Epidermal melanocyte (primary cell): ENCODE data around the gene ZNF821.
"Not testable (repeated sequence)": the region's sequence is repeated elsewhere in the genome, so short reads cannot be mapped to it uniquely, and the experiment has no call there.

Source experiments
- DNase-seq: peaks from one replicate; pipeline ENCODE4 v3.0.0; 2011; ENCODE audit warnings: low spot score; ENCODE audit not compliant: insufficient read length

ZNF821 gene

GRCh38 chr16:71859762-71860521 is 24.0 kb downstream of the ZNF821 start:
- no peak for DNase-seq

DNA sequence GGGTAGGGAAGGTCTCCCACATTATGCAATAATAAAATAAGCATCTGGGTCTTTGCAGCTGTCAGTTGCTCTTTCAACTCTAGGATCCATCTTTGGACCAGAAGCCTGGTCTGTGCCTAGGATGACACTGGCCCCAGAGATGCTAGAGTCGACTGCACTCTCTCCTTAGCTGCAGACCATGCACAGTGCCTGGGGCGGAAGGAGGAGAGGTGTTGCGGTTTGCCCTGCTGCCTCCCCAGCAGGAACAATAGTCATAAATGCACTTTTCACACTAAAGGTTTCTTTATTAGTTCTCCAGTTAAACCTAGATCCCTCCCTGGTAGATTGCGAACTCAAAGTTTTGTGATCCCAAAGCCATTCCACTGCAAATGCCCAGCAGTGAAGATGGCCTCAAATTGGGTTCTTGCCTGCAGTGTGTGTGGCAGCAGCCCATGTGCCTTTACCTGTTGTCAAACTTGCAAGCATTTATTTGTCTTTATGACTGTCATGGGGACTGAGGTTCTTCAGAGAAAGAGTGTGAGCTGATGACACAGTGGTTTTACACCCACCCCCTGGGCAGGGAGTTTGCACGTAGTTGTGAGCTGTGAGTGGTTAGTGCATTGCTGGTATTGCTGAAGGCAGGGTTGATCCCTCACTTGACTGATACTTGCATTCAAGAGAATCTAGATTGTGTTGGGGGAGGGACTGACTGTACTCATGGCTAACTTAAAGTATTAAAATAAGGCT is 27.9 kb downstream of the ZNF821 start:
- DNase-seq: no peak

DNA sequence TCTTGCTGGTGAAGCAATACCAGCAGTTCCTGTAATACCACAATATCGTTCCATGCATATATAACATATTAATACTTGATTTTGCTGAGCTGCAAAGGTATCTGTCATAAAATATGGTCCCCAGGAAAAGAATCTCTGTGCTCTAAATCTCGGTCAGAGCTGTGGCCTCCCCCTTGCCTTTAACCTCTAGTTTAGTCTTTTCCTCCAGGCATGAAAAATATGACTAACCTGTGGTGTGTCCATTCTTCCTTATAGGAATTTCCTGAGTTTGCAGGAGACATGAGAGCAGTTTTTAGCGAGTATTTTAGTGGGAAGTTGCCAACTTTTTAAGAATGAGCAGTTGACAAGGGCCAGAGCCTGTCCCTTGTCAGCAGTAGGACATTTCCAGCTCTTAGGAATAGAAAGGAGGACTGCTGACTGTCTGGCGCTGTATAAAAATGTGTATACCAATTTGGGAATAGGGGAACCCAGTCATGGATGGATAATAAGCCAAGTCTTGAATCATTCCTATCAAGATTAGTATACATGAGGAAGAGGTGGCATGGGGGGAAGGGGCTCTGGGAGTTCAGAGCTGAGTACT is 29.5 kb downstream of the ZNF821 start:
- DNase-seq: no peak

- DNase-seq: no peak
Measured at GRCh38 chr16:71853413-71853812, 30.6 kb downstream of the ZNF821 start.

- DNase-seq: no peak
Measured at GRCh38 chr16:71852561-71852960, 31.4 kb downstream of the ZNF821 start.

GRCh38 chr16:71852158-71852557 is 31.8 kb downstream of the ZNF821 start:
- no peak for DNase-seq

DNA sequence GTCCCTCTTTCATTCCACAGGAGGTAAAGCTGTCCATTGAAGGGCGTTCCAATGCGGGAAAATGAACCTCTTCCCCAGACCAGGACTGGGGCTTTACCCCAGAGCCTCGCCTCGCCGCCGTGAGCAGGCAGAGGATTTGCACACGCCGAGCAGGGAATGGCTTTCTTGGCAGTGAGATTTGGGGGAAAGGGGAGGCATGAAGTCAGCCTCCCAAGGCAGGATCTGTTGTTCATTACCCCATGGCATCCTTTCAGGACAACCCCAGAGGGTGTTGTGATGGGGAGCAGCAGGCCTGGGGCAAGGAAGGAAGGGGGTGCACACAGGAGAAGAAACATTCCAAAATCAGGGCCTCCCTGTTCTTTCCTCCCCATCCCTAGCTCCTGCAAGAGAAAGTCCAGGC is 32.2 kb downstream of the ZNF821 start:
- no peak for DNase-seq

- DNase-seq: no peak
Measured at GRCh38 chr16:71848622-71849021, 35.4 kb downstream of the ZNF821 start.

- DNase-seq: no peak
Measured at GRCh38 chr16:71847096-71847495, 36.9 kb downstream of the ZNF821 start.

GRCh38 chr16:71846431-71846830 is 37.6 kb downstream of the ZNF821 start:
- DNase-seq: no peak

- DNase-seq: peak; percentile 95
Measured at GRCh38 chr16:71845639-71846430, 38.1 kb downstream of the ZNF821 start, which contains the start of gene ATXN1L. Gene ATXN1L (plus strand): TSS chr16:71845976. CDS start chr16:71849741, 3,765 bp downstream.

DNA sequence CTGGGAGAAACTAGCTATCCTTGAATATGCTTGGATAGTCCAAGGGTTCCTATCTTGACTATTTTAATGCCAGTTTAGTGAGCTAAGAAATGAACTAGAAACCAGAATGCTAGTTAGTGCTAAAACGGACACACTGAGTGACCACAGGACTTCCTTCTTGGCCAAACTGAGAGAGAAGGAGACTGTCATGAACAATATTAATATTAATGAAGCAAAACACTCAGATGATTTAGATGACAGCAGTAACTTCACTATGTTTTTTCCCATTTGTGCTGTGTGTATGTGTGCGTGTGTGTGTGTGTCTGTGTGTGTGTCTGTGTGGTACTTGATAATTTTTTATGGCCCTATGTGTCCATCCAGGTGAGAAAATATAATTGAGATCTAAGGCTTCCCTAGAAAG is 40.4 kb downstream of the ZNF821 start:
- DNase-seq: no peak

DNA sequence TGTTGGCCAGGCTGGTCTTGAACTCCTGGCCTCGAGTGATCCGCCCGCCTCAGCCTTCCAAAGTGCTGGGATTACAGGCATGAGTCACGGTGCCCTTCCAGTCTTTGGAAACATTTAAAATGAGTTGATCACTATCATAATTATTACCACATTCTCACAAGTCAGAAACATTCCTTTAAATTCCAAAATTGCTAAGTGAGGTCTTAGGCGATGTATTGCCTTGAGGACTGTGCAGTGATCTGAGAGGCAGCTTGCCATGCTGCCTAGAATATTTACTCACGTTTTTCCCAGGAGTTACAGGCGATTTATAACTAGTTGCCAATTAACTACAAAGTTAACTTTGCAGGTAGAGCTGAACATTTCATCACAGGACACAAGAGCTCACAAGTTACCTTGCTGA is 43.9 kb downstream of the ZNF821 start:
- DNase-seq: no peak

- DNase-seq: no peak
Measured at GRCh38 chr16:71837150-71837549, 46.8 kb downstream of the ZNF821 start.

DNA sequence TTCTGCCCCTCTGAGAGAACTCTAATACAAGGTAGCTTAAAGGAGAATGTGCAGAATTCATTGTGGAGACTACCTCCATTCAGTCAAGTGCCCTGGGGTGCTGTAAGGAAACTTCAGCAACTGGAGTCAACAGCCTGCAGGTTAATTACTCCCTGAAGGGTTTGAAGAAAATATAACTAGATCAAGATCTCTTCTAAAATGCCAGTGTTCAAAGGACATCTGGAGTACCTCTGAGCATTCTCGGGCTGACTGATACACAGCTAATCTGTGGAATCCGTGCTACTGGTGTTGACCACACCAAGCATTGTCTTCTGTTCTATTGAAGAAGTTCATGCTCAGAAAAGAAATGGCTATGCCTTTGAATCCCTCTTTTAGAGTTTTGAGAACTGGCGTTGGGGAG is 49.7 kb downstream of the ZNF821 start:
- DNase-seq: no peak

- not testable (repeated sequence) for DNase-seq
Measured at GRCh38 chr16:71832112-71832511, 51.9 kb downstream of the ZNF821 start.

DNA sequence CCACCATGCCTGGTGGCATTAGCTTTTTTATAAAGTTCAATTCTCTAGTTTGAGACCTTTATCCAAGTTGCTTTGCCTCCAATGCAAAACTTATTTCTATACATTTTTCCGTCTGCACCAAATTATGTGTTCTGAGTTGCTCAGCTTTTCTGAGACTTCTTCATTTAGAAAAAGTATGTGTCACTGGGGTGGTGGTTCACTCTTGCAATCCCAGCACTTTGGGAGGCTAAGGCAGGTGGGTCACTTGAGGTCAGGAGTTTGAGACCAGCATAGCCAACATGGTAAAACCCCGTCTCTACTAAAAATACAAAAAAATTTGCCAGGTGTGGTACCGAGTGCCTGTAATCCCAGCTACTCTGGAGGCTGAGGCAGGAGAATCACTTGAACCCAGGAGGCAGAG is 52.3 kb downstream of the ZNF821 start:
- DNase-seq: not testable (repeated sequence)

DNA sequence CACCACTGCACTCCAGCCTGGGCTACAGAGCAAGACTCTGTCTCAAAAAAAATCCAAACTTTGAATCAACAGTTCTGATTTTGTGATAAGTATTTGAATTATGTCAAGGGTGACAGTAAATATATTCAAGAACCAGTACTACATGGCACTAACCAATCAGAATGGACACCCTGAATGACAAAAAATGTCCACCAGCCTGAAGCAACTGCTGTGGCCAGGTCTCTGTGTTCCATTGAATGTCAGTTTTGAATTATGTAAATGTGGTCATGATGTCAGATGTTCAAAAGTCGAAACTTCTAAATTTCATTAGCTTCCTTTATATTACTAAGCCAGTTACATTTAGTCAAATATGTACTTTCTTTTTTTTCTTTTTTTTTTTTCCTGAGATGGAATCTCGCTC is 53.6 kb downstream of the ZNF821 start:
- no peak for DNase-seq

- no peak for DNase-seq
Measured at GRCh38 chr16:71826533-71827017, 57.4 kb downstream of the ZNF821 start.

DNA sequence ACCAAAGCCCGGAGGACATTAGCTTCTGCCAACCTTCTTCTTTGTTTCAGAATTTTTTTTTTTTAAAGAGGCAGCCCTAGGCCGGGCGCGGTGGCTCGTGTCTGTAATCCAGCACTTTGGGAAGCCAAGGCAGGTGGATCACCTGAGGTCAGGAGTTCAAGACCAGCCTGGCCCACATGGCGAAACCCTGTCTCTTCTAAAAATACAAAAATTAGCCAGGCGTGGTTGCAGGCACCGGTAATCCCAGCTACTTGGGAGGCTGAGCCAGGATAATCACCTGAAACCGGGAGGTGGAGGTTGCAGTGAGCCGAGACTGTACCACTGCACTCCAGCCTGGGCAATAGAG is 66.9 kb downstream of the ZNF821 start:
- not testable (repeated sequence) for DNase-seq

DNA sequence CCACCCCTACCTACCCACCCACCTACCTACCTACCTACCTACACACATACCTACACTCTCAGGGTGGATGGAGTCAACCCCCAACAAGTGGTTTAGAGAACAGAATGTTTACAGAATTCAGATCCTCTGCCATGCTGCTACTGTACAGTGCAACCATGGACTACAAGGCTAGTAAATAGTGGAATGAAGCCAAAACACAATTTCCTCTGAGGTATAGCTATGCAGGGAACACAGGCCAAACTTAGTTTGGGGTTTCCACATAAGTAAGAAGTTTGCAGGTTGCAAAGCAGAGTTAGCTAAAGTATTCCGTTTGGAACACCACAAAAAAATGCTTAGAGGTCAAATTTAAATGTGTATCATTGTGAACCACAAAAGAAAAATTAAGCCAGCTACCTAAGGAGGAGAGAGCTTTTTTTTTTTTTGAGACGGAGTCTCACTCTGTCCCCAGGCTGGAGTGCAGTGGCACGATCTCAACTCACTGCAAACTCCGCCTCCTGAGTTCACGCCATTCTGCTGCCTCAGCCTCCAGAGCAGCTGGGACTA is 72.7 kb downstream of the ZNF821 start:
- DNase-seq: no peak
